Stimulated activated CD8-positive, alpha-beta memory T cell treated with anti-CD3 and anti-CD28 coated beads, Interleukin-4, amount 100 ng/mL, for 1 hour (primary cell): Measurements from ENCODE around the gene CNTNAP2.

Experiments used
- DNase-seq, 2 donors: peaks; one replicate each; pipeline ENCODE4 v3.0.0-alpha.2; 2020; ENCODE audit warnings: low read depth in 2 of 2, low spot score in 1 of 2

CNTNAP2 gene

GRCh38 chr7:147523056-147523455, 1406.5 kb downstream of the CNTNAP2 start:
- DNase-seq: no peak

- DNase-seq: no peak
Measured at GRCh38 chr7:147524726-147525250, 1408.2 kb downstream of the CNTNAP2 start.

- DNase-seq: no peak
Measured at GRCh38 chr7:147525325-147525724, 1408.7 kb downstream of the CNTNAP2 start.

GRCh38 chr7:147535701-147536111, 1419.1 kb downstream of the CNTNAP2 start:
- no peak for DNase-seq

- DNase-seq: no peak
Measured at GRCh38 chr7:147539685-147540084, 1423.1 kb downstream of the CNTNAP2 start.

- no peak for DNase-seq
Measured at GRCh38 chr7:147540743-147541142, 1424.1 kb downstream of the CNTNAP2 start.

- DNase-seq: no peak
Measured at GRCh38 chr7:147541261-147541660, 1424.7 kb downstream of the CNTNAP2 start.

GRCh38 chr7:147547252-147547897, 1430.8 kb downstream of the CNTNAP2 start:
- DNase-seq: no peak

- no peak for DNase-seq
Measured at GRCh38 chr7:147556317-147556716, 1439.7 kb downstream of the CNTNAP2 start.

- DNase-seq: no peak
Measured at GRCh38 chr7:147563669-147564068, 1447.1 kb downstream of the CNTNAP2 start.

- DNase-seq: no peak
Measured at GRCh38 chr7:147564786-147565476, 1448.3 kb downstream of the CNTNAP2 start.

GRCh38 chr7:147567043-147567442, 1450.4 kb downstream of the CNTNAP2 start:
- no peak for DNase-seq

- no peak for DNase-seq
Measured at GRCh38 chr7:147569116-147569913, 1452.7 kb downstream of the CNTNAP2 start.

GRCh38 chr7:147570390-147570789, 1453.8 kb downstream of the CNTNAP2 start:
- DNase-seq: no peak

- no peak for DNase-seq
Measured at GRCh38 chr7:147571436-147572185, 1455.0 kb downstream of the CNTNAP2 start.

GRCh38 chr7:147578196-147578595, 1461.6 kb downstream of the CNTNAP2 start:
- no peak for DNase-seq

GRCh38 chr7:147579148-147579547, 1462.5 kb downstream of the CNTNAP2 start:
- DNase-seq: no peak

GRCh38 chr7:147584771-147585193, 1468.2 kb downstream of the CNTNAP2 start:
- no peak for DNase-seq

- no peak for DNase-seq
Measured at GRCh38 chr7:147586110-147586509, 1469.5 kb downstream of the CNTNAP2 start.

GRCh38 chr7:147586526-147586925, 1469.9 kb downstream of the CNTNAP2 start:
- no peak for DNase-seq
